Limb (tissue), 2 donors: ENCODE measurements around the gene POU4F2.

Experiments
- DNase-seq, 2 donors: peaks; one replicate each; pipeline ENCODE4 v3.0.0-alpha.2; 2016; ENCODE audit errors: extremely low spot score in 2 of 2

Gene POU4F2, protein sequence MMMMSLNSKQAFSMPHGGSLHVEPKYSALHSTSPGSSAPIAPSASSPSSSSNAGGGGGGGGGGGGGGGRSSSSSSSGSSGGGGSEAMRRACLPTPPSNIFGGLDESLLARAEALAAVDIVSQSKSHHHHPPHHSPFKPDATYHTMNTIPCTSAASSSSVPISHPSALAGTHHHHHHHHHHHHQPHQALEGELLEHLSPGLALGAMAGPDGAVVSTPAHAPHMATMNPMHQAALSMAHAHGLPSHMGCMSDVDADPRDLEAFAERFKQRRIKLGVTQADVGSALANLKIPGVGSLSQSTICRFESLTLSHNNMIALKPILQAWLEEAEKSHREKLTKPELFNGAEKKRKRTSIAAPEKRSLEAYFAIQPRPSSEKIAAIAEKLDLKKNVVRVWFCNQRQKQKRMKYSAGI

DNA sequence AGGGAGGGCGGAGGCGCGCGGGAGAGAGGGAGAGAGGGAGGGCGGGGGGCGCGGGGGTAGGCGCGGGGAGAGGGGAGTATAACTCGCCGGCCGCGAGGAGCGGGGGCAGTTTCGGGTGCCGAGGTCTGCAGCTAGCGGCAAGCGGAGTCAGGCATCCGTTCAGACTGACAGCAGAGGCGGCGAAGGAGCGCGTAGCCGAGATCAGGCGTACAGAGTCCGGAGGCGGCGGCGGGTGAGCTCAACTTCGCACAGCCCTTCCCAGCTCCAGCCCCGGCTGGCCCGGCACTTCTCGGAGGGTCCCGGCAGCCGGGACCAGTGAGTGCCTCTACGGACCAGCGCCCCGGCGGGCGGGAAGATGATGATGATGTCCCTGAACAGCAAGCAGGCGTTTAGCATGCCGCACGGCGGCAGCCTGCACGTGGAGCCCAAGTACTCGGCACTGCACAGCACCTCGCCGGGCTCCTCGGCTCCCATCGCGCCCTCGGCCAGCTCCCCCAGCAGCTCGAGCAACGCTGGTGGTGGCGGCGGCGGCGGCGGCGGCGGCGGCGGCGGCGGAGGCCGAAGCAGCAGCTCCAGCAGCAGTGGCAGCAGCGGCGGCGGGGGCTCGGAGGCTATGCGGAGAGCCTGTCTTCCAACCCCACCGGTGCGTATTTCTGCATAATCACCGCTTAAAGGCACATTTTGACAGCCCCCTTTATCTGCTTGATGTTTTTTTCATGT, at the start of gene POU4F2:
POU4F2 (plus strand) TSS at position 108 of the 720 bp plus-strand sequence; CDS start at position 356, 248 bp downstream.
- peak in 1 of 2 donors; percentile 58 for DNase-seq

- DNase-seq, result no peak
These were observed 47.9 kb upstream of the POU4F2 start for GRCh38 chr4:146590801-146591200.

- DNase-seq, result no peak
These were observed 46.7 kb upstream of the POU4F2 start for GRCh38 chr4:146592019-146592418.

DNA sequence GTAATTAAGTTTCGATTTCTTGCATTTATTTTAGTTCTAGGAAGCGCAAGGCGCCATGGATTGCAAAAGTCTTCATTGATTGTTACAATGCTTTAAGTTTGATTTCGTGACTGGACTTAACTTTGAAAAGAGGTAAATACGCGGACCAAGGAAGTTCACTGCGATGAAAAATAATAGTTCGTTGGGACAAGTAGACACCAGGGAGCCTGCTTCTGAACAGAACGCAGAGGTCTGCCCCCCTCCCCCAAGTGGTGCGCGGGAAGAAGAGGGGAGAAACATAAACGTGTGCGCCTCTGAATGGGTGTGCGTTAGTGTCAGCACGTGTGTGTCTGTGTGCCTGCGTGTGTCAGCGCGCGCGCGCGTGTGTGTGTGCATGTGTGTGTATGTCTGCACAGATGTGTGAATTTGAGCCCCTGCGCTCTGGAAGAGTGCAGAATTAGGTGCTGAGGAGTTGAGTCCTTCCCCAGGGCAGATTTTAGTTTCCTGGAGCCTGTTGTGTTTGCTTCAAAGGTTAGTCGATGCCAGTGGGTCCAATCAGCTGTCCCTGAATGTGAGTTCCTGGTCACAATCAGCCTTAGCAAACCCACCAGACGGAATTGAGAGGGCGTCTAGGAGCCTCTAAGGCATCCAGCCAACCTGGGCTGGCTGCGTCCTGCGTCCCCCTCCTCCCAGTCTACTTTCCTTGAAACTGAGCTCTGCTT, 5.8 kb upstream of the POU4F2 start:
- no peak for DNase-seq

DNA sequence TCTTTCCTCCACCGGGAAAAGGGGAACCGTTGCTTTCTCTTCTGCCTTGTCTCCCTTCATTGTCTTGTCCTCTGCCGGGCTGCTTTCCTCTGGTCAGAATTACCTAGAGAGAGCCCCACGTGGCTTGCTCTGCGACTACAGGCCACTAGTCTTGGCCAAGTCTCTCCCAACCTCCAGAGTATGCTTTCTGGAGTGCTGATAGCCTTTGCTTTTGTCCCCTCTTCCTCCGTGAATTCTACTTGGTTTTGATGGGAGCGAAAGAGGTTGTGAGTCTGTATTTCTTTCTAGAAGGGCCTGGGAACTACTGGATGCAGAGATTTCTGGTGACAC, 5.3 kb upstream of the POU4F2 start:
- no peak for DNase-seq

DNA sequence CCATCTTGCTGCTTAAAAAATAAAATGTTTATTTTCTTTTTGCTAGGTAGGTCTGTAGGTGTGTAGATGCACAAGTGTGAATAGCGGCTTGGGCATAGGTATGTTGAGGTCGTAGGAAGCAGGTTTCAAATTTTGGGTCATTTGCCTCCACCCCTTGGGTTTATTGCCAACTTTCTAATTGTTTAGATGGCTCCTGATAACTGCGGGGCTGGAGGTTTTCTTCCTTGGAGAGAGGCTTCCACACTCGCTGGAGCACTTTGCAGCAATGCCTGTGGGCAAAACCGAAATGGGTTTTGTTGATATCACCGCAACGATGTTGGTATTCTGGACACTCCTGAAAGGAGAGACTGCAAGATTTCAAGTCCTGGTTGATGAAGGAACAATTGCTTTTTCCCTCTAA, 3.9 kb upstream of the POU4F2 start:
- no peak for DNase-seq

DNA sequence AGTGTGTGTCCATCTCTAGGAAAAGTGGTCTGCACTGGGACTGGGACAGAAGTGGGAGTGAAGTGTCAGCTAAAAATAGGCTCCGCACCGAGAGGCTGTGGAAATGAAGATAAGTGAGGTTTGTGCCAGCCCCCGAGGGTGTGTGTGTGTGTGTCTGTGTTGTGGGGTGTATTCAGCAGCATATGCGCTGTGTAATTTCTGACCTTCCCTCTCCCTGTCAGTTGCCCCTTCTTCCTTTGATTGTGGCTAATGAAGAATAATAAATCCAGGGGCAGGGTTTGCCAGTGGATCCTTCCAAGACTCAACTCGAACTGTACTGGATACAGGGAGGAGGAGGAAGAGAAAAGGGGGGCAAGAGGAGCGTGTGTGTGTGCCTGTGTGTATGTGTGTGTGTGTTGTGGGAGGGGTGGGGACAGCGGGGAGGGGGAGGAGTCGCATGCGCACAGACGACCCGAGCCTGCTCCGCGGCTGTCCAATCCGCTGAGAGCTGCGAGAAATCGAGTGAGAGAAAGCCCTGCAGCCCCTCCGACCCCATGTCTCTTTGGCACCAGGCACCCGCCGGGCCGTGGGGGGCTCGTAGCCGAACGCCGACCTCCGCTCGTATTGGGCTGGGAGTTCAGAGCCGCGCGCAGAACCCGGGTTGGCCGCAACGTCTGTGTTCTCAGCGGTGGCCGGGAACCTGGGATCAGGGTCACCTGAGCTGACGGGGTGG, 916 bp upstream of the POU4F2 start:
- DNase-seq, result peak in 1 of 2 donors; percentile 43

- no peak for DNase-seq
These were observed 334 bp upstream of the POU4F2 start for GRCh38 chr4:146638333-146638785.

DNA sequence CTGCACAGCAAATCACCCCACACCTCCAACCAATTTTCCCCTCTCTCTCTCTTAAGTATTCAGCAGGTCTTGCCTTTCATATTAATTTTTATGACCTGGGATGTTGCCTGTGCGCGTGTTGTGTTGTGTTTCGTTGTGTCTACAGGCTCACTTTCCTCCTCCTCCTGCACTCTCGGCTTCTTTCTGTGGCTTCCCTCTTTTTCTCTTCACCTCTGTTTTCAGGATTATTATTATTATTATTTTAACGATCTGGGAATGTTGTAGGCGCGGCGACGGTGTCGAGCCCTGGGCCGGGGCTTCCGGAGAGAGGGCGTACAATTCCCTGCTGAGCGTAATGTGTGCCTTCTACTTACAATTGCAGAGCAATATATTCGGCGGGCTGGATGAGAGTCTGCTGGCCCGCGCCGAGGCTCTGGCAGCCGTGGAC, 826 bp downstream of the POU4F2 start:
- DNase-seq, result no peak

GRCh38 chr4:146640021-146640464, 1.4 kb downstream of the POU4F2 start:
- no peak for DNase-seq

GRCh38 chr4:146640465-146641061, 1.9 kb downstream of the POU4F2 start:
- DNase-seq, result no peak

GRCh38 chr4:146641762-146642161, 3.1 kb downstream of the POU4F2 start:
- no peak for DNase-seq

DNA sequence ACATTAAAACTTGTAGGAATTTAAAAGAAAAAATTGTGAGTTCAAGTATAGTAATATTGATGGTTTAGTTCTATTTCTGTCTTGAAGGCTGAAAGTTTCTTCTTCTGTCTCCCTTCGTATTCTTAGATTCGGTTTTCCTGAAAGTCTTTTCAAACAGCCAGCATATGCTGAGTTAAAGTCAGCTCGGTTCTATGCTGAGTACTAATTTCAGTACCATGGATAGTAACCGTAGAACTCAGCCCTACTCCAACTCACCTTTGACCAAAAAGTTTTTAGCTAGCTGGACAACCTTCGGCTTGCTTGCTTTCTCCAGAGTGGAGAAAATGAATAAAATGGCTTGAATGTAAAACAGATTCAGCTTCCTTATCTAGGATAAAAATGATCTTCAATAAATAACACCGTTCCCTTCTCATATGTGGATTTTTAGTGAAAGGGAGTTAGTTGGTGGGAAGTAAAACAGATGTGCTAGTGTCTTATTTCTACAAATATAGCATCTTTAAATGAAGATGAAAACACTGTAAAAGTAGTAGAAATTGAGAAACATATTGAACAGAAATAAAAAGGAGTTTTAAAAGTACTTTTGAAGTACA, 5.2 kb downstream of the POU4F2 start:
- no peak for DNase-seq

DNA sequence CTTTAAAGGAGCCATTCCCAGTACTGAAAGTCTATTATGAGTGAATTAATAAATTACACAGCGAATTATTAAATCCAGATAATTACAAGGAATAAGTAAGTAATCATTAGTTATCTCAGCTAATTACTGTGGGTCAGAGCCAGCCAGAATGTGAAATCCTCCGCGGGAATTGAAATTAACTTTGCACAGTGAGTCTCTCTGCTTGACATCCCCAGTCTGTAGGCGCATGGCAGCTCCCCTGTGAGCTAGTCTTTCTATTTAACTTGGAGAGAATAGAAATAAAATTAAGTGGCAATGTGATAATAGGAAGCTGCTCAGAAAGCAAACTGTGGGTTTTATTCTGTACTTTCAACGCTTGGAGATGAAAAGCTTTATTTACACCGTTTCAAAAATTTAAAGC, 7.2 kb downstream of the POU4F2 start:
- DNase-seq, result no peak

DNA sequence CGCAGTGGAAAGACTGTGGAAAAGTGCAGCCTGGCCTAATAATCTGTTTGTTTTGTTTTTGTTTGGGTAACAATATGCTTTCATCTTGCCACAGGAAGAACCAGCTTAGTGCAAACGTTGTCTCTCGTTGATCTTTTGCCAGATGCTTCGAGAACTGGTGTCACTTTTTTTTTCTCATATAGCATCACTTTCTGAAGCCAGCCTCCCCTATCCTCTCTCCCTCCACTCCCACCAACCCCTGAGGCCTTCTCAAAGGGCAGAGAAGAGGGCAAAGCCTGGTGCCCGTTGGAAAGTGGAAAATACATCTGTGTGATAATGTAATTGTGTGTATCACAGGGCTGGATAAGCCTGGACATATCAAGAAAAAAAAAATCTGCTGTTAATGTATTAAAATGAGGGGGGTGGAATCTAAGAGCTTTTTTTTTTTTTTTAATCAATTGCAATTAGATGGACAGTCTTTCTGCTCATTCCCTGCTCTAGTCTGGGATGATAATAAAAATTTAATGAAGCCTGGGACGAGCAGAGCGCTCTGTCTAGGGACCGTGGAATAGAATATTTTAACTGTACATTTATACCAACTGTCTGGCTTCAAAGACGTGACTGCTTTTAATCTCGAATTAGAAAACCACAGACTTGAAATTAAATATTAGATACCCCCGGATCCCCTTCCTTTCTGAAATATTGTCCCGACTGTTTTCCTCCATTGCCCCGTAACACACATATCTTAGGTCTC, 8.1 kb downstream of the POU4F2 start:
- DNase-seq, result no peak

GRCh38 chr4:146647615-146648460, 9.1 kb downstream of the POU4F2 start:
- DNase-seq, result no peak

DNA sequence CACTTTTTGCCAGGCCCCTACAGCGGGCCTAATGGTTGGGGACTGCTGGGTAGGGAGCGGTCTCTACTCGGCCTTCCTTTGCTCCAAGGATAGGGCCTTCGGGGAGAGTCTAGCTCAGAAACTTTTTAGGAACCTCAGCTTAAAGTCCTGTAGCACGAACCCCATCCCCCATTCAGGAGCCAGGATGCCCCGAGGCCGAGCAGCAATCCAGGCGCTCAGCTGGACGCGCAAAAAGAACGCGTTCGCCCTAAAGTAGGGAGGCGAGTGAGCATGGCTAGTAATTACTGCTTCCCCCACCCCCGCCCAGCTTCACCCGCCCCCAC, 9.7 kb downstream of the POU4F2 start:
- DNase-seq, result no peak

DNA sequence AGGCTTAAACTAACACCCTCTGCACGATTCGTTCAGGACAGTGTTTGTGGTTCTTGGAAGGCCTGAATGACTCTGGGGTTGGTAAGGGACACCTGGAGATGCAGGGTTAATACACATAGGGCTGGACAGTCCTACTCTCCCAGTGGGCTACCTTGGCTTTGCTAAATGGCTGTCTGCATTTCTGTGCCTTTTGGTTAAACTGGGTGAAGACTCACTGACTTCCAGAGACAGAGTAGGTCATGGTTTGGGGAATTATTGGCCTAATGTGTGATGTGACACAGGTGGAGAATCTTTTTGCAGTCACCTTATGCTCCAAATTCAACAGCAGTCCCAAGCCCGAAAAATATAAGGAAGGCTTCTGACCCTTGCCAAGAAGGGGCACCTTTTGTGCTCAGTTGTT, 10.5 kb downstream of the POU4F2 start:
- DNase-seq, result no peak

- no peak for DNase-seq
These were observed 11.3 kb downstream of the POU4F2 start for GRCh38 chr4:146650034-146650433.
